Transverse colon (tissue), 3 donors: ENCODE results near the gene ZNF497.

Experiments used
- CTCF ChIP-seq, 5 experiments: fragments of 200-600 bp in 3 of 5; fragments of 450-650 bp in 2 of 5; sonication (generic) in 3 of 5; IDR thresholded peaks; 1 replicate in 2 of 5; 2 replicates in 3 of 5; pipeline ENCODE4 v1.5.1; 2016 to 2017; ENCODE audit warnings: antibody characterized with exemption in 5 of 5, inconsistent platforms in 3 of 5, mild to moderate bottlenecking in 2 of 5, moderate library complexity in 1 of 5
- EP300 ChIP-seq: sonication (generic); formaldehyde crosslinking; IDR thresholded peaks from one replicate; pipeline ENCODE4 v1.6.1; 2017; ENCODE audit warnings: antibody characterized with exemption, low read depth
- POLR2A ChIP-seq: fragments of 450-650 bp; IDR thresholded peaks from one replicate; pipeline ENCODE4 v1.6.1; 2016; ENCODE audit warnings: antibody characterized with exemption, mild to moderate bottlenecking, moderate library complexity

GRCh38 chr19:58387338-58388174, 25.0 kb upstream of the ZNF497 start:
- no peak for TF ChIP-seq CTCF (IDR thresholded peaks at IDR 0.05)
- TF ChIP-seq POLR2A, result no peak
- no peak for TF ChIP-seq EP300
